Measurements from ENCODE around the gene GTPBP3. TPM values are rescaled to one million over a fixed set of nuclear protein-coding genes. Genes with fewer than 3 reads are reported as not detected.

The GTPBP3 gene
- total and polyA plus RNA-seq, 2 of the 8 experiments (the other 6 are each of a cell fraction or from before 2014, with no cell fraction given) = 30.4 to 56.0 TPM

GRCh38 chr19:17352608-17353280 lies 15.4 kb downstream of the GTPBP3 start:
- FAIRE-seq (no peak), DNase-seq (ENCODE audit: low read depth in 1 of 2, low spot score in 2 of 2) (no peak)
- peak overlapping the region; percentile 50; the same call in 1 of the 2 replicates for H2BK12ac ChIP-seq (ENCODE audit: low read depth, low read length)
- peak overlapping the region; percentile 18 for H2BK5ac ChIP-seq (ENCODE audit: low read depth, low read length)
- H3K14ac ChIP-seq (ENCODE audit: insufficient read length) = no peak overlapping the region
- H3K4me3 ChIP-seq (ENCODE audit: extremely low read depth in 1 of 4, insufficient read depth in 2 of 4, low read depth in 3 of 4, low read length in 4 of 4) = no peak overlapping the region
- no peak overlapping the region for H3K56ac ChIP-seq (replicated peaks; ENCODE audit: insufficient read length, low read depth, low read length)
- no peak overlapping the region for H4K5ac ChIP-seq (ENCODE audit: insufficient read length, low read depth, low read length)
- no peaks in the 10 kb centered on the region for H3K27me3 ChIP-seq (replicated peaks in 1 of 4; ENCODE audit: control insufficient read depth in 3 of 4, extremely low read depth in 1 of 4, insufficient read depth in 3 of 4, low read length in 3 of 4)
- ChIA-PET CTCF (ENCODE audit: partially characterized antibody) (interaction anchor here (1.4 to 1.9 kb wide), 2 partner anchors 34 to 37 kb away, joined by 3 to 7 read pairs; no protein-coding TSS in a partner anchor), POLR2A (ENCODE audit: partially characterized antibody) (interaction anchor here (1.5 kb wide), 1 partner anchor 9 kb away, joined by 3 read pairs; no protein-coding TSS in a partner anchor)
- H3K4me2 ChIP-seq (ENCODE audit: insufficient read depth in 1 of 2, low read depth in 2 of 2, low read length in 2 of 2) = no peak overlapping the region
- H3K23ac ChIP-seq (ENCODE audit: insufficient read length) = no peak overlapping the region
- no peaks in the 10 kb centered on the region for H3K79me2 ChIP-seq (ENCODE audit: control insufficient read depth in 1 of 2, insufficient read depth in 2 of 2, low read length in 2 of 2)
- no peak overlapping the region for H3K27ac ChIP-seq (ENCODE audit: low read depth, low read length)
- H2BK120ac ChIP-seq (replicated peaks; ENCODE audit: low read depth, low read length) = no peak overlapping the region
- no peaks in the 10 kb centered on the region for H4K20me1 ChIP-seq (replicated peaks in 1 of 2; ENCODE audit: control insufficient read depth in 1 of 2, insufficient read depth in 2 of 2, low read length in 2 of 2)
- H4K91ac ChIP-seq (replicated peaks; ENCODE audit: insufficient read length, low read length) = no peak overlapping the region
- peak overlapping the region; percentile 22 for H2AFZ ChIP-seq (ENCODE audit: low read length)
- H3K36me3 ChIP-seq (ENCODE audit: control insufficient read depth in 2 of 4, insufficient read depth in 4 of 4, low read length in 3 of 4) = no peaks in the 10 kb centered on the region
- no peak overlapping the region for H3K9ac ChIP-seq (replicated peaks in 1 of 4; ENCODE audit: extremely low read depth in 1 of 4, low read depth in 3 of 4, low read length in 3 of 4)
- H4K8ac ChIP-seq (ENCODE audit: extremely low read depth, insufficient read depth, low read length) = peak overlapping the region; percentile 65; the same call in 1 of the 2 replicates
- H3K18ac ChIP-seq (ENCODE audit: extremely low read depth, low read length) = no peak overlapping the region
- H2BK15ac ChIP-seq (ENCODE audit: low read length) = no peak overlapping the region
- H3K9me3 ChIP-seq (ENCODE audit: insufficient read depth in 2 of 2, low read depth in 1 of 2, low read length in 1 of 2) = no peaks in the 10 kb centered on the region
- H2AK5ac ChIP-seq (ENCODE audit: low read depth, low read length) = no peak overlapping the region
- H3K4ac ChIP-seq (replicated peaks; ENCODE audit: insufficient read length, low read depth, low read length) = no peak overlapping the region
- WGBS, 2 experiments (ENCODE audit: extremely low coverage in 1 of 2, insufficient coverage in 1 of 2, insufficient read length in 1 of 2, insufficient replicate concordance in 2 of 2, low coverage in 1 of 2, low lambda C conversion rate in 2 of 2, missing lambda C conversion rate in 1 of 2) = 91% methylated on average over 11 of the region's 14 CpGs; no CpG with 5 or more reads in 1 of the 2 experiments
- H3K4me1 ChIP-seq (replicated peaks in 1 of 4; ENCODE audit: control insufficient read depth in 3 of 4, insufficient read depth in 4 of 4, low read length in 3 of 4) = peaks cover 0 to 4% (median 3%) of the 10 kb centered on the region in 4 experiments; a peak in 3 of 7 replicates
- H3K79me1 ChIP-seq (ENCODE audit: low read depth, low read length) = no peaks in the 10 kb centered on the region
- H3K23me2 ChIP-seq (ENCODE audit: low read depth, low read length) = no peaks in the 10 kb centered on the region
- no peak overlapping the region; the same call in 1 of the 2 replicates for H2BK20ac ChIP-seq (ENCODE audit: low read length)
- TF ChIP-seq EZH2 (IDR thresholded peaks at IDR 0.05; ENCODE audit: low read depth, low read length, severe bottlenecking) = no peak
- TF ChIP-seq KDM1A (IDR thresholded peaks at IDR 0.05; ENCODE audit: borderline replicate concordance, low read length) = peak; percentile 92
- TF ChIP-seq SAP30 (IDR thresholded peaks at IDR 0.05; ENCODE audit: insufficient read depth, insufficient replicate concordance, low read length) = no peak
- no peak for TF ChIP-seq CBX5 (IDR thresholded peaks at IDR 0.05; ENCODE audit: low read depth, low read length)
- TF ChIP-seq TAF1 (IDR thresholded peaks at IDR 0.05; ENCODE audit: low read depth, low read length) = no peak
- no peak for TF ChIP-seq ZNF274 (IDR thresholded peaks at IDR 0.05; ENCODE audit: borderline replicate concordance, extremely low read depth, low read length)
